AG04449 (cell line): Measurements from ENCODE around the gene DHCR24.

ENCODE experiments used
- CTCF ChIA-PET: fragments of 350-600 bp; formaldehyde crosslinking; extraction: SDS; loops from one replicate; lab custom pipeline; 2021; ENCODE audit warnings: antibody characterized with exemption; lab: Yijun Ruan, JAX
- POLR2A ChIA-PET: fragments of 400-600, 350-600 bp; formaldehyde crosslinking; extraction: SDS; loops from one replicate; lab custom pipeline; 2020; ENCODE audit warnings: antibody characterized with exemption, inconsistent platforms; lab: Yijun Ruan, JAX
- DNase-seq: peaks from one replicate; pipeline ENCODE4 v3.0.0-alpha.2; 2010; ENCODE audit warnings: low read depth, low spot score
- H3K4me3 ChIP-seq: 2 replicates; pipeline ENCODE4 v1.5.1; 2011; ENCODE audit warnings: low read depth, mild to moderate bottlenecking, control low read depth, low read length
- CTCF ChIP-seq: IDR thresholded peaks from one replicate; pipeline ENCODE4 v1.5.1; 2011; ENCODE audit warnings: mild to moderate bottlenecking, moderate library complexity, low read length, control low read depth, inconsistent platforms; ENCODE audit not compliant: insufficient read depth; ENCODE audit errors: missing control alignments

Gene DHCR24

GRCh38 chr1:54929700-54930099 lies 42.7 kb upstream of the DHCR24 start:
- no peak for DNase-seq
- ChIA-PET CTCF (interaction anchor here (0.8 to 4.5 kb wide), 5 partner anchors 10 to 71 kb away, joined by 3 to 30 read pairs (median 4); no protein-coding TSS in a partner anchor), POLR2A (no interaction called here)
- TF ChIP-seq CTCF = no peak
- no peak overlapping the region for H3K4me3 ChIP-seq

DNA sequence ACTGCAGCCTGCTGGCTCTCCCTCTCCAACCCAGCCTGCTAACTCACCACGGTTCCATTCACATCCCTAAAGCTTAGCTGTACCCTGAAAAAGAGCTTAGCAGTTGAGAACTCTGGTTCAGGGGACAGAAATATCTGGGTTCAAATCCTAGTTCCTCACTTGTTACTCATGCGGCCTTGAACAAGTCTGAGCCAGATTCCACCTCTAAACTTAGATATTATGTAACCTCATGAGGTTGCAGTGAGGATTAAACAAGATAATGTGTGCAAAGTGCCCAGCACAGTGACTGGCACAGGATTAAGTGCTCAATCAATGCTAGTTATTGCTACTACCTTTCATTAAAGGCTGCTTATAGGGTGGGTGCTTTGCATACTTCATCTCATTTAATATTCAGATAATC lies 41.3 kb upstream of the DHCR24 start:
- no peak for DNase-seq
- no peak overlapping the region for H3K4me3 ChIP-seq
- ChIA-PET CTCF (interaction anchor here (2.6 to 4.5 kb wide), 2 partner anchors 16 to 18 kb away, joined by 6 to 30 read pairs; no protein-coding TSS in a partner anchor), POLR2A (no interaction called here)
- TF ChIP-seq CTCF = no peak

- no peak for TF ChIP-seq CTCF
- CTCF ChIA-PET = interaction anchor here (2.6 kb wide), 1 partner anchor 17 kb away, joined by 6 read pairs; no protein-coding TSS in a partner anchor
- H3K4me3 ChIP-seq = no peak overlapping the region
- POLR2A ChIA-PET = no interaction called here
- DNase-seq = no peak
These were observed 40.7 kb upstream of the DHCR24 start for GRCh38 chr1:54927472-54928240.

DNA sequence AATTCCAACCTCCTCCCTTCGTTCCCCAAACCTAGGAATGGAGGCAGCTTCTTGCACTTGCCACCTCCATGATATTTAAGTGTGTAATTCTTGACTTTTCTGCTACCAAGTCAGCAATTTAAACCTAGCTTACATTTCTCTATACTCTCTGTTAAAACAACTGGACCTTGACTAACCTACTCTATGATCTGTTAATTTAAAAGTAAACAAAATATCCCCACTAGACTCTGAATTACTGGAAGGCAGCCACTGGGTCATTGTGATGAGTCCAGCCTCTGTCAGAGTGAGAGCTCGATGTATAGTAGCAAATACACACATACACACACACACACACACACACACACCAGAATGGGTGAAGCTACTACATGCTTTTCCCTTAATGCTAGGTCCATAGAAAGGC lies 40.0 kb upstream of the DHCR24 start:
- no peak overlapping the region for H3K4me3 ChIP-seq
- CTCF ChIA-PET = interaction anchor here (2.6 kb wide), 1 partner anchor 18 kb away, joined by 6 read pairs; no protein-coding TSS in a partner anchor
- no peak for DNase-seq

GRCh38 chr1:54922921-54923421 lies 36.0 kb upstream of the DHCR24 start:
- no peak for TF ChIP-seq CTCF
- no peak for DNase-seq
- POLR2A ChIA-PET = no interaction called here
- CTCF ChIA-PET = interaction anchor here (1.5 to 2.5 kb wide), 2 partner anchors 8 to 22 kb away, joined by 4 to 10 read pairs; no protein-coding TSS in a partner anchor
- no peak overlapping the region for H3K4me3 ChIP-seq

More for the DNA sequence above, 40.0 kb upstream of the DHCR24 start:
- POLR2A ChIA-PET = no interaction called here
- no peak for TF ChIP-seq CTCF
